ENCODE measurements around the gene NFIC.

Gene NFIC

DNA sequence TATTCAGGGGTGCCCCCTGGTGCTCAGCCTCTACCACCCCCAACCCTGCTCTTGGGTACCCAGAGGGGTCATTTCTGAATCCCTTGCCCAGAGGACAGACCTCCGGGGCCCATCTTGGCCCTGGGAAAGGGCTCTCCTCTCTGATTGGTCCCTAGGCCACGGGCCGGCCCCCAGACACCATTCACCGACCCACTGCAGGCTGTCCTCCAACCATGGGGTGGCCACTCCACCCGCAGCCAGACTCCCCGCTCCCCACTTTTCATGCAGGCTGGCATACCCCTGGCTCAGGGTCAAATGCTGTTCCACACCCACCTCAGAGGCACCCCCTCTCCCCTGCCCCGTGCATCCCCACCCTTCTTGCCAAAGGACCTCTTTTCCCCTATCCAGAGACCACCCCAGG is 99.2 kb downstream of the NFIC start:
- no peak overlapping the region for H3K9ac ChIP-seq (ENCODE audit: low read depth, low read length)
- no peak overlapping the region for H3K27ac ChIP-seq (ENCODE audit: low read length)
- H3K27me3 ChIP-seq (ENCODE audit: insufficient read depth, low read length, poor library complexity): no peaks in the 10 kb centered on the region
- H3K36me3 ChIP-seq (ENCODE audit: insufficient read depth, low read length): peaks cover 8% of the 10 kb centered on the region
- no peak for TF ChIP-seq EZH2 (IDR thresholded peaks at IDR 0.05; ENCODE audit: borderline replicate concordance, low read depth, low read length, severe bottlenecking)
- TF ChIP-seq, protein P1, sequence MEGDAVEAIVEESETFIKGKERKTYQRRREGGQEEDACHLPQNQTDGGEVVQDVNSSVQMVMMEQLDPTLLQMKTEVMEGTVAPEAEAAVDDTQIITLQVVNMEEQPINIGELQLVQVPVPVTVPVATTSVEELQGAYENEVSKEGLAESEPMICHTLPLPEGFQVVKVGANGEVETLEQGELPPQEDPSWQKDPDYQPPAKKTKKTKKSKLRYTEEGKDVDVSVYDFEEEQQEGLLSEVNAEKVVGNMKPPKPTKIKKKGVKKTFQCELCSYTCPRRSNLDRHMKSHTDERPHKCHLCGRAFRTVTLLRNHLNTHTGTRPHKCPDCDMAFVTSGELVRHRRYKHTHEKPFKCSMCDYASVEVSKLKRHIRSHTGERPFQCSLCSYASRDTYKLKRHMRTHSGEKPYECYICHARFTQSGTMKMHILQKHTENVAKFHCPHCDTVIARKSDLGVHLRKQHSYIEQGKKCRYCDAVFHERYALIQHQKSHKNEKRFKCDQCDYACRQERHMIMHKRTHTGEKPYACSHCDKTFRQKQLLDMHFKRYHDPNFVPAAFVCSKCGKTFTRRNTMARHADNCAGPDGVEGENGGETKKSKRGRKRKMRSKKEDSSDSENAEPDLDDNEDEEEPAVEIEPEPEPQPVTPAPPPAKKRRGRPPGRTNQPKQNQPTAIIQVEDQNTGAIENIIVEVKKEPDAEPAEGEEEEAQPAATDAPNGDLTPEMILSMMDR (IDR thresholded peaks at IDR 0.05; ENCODE audit: borderline replicate concordance, extremely low read depth, low read length, poor library complexity, severe bottlenecking): no peak
- no peak overlapping the region for H3K4me3 ChIP-seq (ENCODE audit: low read depth in 1 of 2, low read length in 2 of 2)
- no peak for ATAC-seq (ENCODE audit: insufficient read depth, low read depth)
- no peak overlapping the region for H2AFZ ChIP-seq (ENCODE audit: low read depth, low read length)
- DNase-seq: no peak
- peaks cover 4% of the 10 kb centered on the region for H3K9me3 ChIP-seq (ENCODE audit: insufficient read depth, low read length, severe bottlenecking)
- no peaks in the 10 kb centered on the region for H3K79me2 ChIP-seq (ENCODE audit: insufficient read depth, low read length)
- no peaks in the 10 kb centered on the region for H3K4me1 ChIP-seq (ENCODE audit: insufficient read depth, low read length)
- no peak overlapping the region for H3K4me2 ChIP-seq (ENCODE audit: insufficient read depth, low read length)
- H4K20me1 ChIP-seq (ENCODE audit: insufficient read depth, low read length): 0 out of 2 replicates have a peak, but pooled peaks cover 5% of the 10 kb centered on the region

DNA sequence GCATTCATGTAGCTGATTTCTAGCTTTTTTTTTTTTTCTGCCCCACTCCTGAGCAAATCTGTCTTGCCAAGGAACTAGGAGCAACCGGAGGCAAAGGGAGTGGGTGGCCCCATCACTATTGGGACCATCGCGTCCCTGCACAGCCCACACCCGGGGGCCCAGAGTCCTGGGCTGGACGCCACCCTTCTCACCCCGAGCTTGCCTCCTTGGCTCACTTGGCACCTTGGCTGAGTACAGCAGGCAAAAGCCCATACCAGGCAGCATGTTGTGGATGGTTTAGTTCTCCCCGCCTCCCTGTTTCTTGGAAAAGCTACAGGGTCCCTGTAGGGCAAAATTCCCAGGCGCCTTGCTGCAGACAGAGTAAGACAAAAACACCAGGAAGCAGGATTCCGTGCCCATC is 100.3 kb downstream of the NFIC start:
- no peak for ATAC-seq (ENCODE audit: insufficient read depth, low read depth)
- Histone ChIP-seq H3K4me3 (ENCODE audit: low read depth in 1 of 2, low read length in 2 of 2) (no peak overlapping the region), H3K36me3 (ENCODE audit: insufficient read depth, low read length) (peaks cover 8% of the 10 kb centered on the region), H2AFZ (ENCODE audit: low read depth, low read length) (no peak overlapping the region), H3K9me3 (ENCODE audit: insufficient read depth, low read length, severe bottlenecking) (peaks cover 4% of the 10 kb centered on the region), H3K9ac (ENCODE audit: low read depth, low read length) (no peak overlapping the region), H3K27me3 (ENCODE audit: insufficient read depth, low read length, poor library complexity) (no peaks in the 10 kb centered on the region), H3K79me2 (ENCODE audit: insufficient read depth, low read length) (no peaks in the 10 kb centered on the region), H4K20me1 (ENCODE audit: insufficient read depth, low read length) (0 out of 2 replicates have a peak, but pooled peaks cover 5% of the 10 kb centered on the region), H3K27ac (ENCODE audit: low read length) (no peak overlapping the region), H3K4me1 (ENCODE audit: insufficient read depth, low read length) (no peaks in the 10 kb centered on the region), H3K4me2 (ENCODE audit: insufficient read depth, low read length) (no peak overlapping the region)
- TF ChIP-seq EZH2 (IDR thresholded peaks at IDR 0.05; ENCODE audit: borderline replicate concordance, low read depth, low read length, severe bottlenecking): no peak
- TF ChIP-seq, protein P1 (IDR thresholded peaks at IDR 0.05; ENCODE audit: borderline replicate concordance, extremely low read depth, low read length, poor library complexity, severe bottlenecking): no peak
- no peak for DNase-seq

DNA sequence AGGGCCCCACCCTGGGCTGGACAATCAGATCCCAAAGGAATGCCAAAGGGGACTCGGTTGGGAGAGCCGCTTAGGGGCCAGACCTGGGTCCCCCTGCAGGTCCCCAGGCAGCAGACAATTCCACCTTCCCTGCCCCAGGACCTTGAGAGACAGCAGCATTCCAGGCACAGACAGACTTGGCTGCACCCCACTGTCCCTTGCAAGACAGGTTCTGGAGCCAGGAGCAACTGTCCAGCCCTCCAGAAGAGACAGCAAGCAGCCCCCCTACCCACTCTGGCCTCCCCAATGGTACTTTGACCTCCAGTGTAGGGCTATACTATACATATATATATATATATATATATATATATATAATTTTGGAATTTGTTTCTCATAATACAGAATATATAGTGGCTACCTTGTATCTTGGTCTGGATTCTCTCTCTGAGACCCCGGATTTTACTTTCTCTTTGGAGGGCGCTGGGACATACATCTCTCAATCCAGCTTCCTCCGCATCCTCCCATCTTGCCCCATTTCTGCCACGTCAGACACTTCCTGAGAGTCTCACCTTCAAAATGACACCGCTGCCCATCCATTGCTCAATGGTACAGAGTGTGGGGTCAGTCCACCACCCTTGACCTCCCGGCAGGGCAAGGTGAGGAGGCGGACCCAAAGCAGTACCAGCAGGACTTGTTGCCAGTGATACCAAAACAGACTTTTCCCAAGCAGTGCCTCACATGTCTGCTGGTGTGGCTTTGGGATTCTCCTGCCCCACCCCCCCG is 101.2 kb downstream of the NFIC start:
- Histone ChIP-seq H3K36me3 (ENCODE audit: insufficient read depth, low read length) (peaks cover 5% of the 10 kb centered on the region), H4K20me1 (ENCODE audit: insufficient read depth, low read length) (0 out of 2 replicates have a peak, but pooled peaks cover 5% of the 10 kb centered on the region), H3K79me2 (ENCODE audit: insufficient read depth, low read length) (no peaks in the 10 kb centered on the region), H3K4me1 (ENCODE audit: insufficient read depth, low read length) (no peaks in the 10 kb centered on the region), H3K9ac (ENCODE audit: low read depth, low read length) (no peak overlapping the region), H3K27ac (ENCODE audit: low read length) (no peak overlapping the region), H3K9me3 (ENCODE audit: insufficient read depth, low read length, severe bottlenecking) (peaks cover 4% of the 10 kb centered on the region), H3K27me3 (ENCODE audit: insufficient read depth, low read length, poor library complexity) (no peaks in the 10 kb centered on the region), H3K4me2 (ENCODE audit: insufficient read depth, low read length) (no peak overlapping the region), H2AFZ (ENCODE audit: low read depth, low read length) (no peak overlapping the region), H3K4me3 (ENCODE audit: low read depth in 1 of 2, low read length in 2 of 2) (no peak overlapping the region)
- ATAC-seq (ENCODE audit: insufficient read depth, low read depth) (no peak), DNase-seq (no peak)
- TF ChIP-seq EZH2 (IDR thresholded peaks at IDR 0.05; ENCODE audit: borderline replicate concordance, low read depth, low read length, severe bottlenecking): no peak
- TF ChIP-seq, protein P1 (IDR thresholded peaks at IDR 0.05; ENCODE audit: borderline replicate concordance, extremely low read depth, low read length, poor library complexity, severe bottlenecking): no peak

Data from DND-41 (cell line).